ENCODE results near the gene TBL1Y. TPM values are rescaled to one million over a fixed set of nuclear protein-coding genes. Genes with fewer than 3 reads are reported as not detected.

The TBL1Y gene
- total and polyA plus RNA-seq, 2 of the 4 experiments (the other 2 are of a cell fraction), result not detected

DNA sequence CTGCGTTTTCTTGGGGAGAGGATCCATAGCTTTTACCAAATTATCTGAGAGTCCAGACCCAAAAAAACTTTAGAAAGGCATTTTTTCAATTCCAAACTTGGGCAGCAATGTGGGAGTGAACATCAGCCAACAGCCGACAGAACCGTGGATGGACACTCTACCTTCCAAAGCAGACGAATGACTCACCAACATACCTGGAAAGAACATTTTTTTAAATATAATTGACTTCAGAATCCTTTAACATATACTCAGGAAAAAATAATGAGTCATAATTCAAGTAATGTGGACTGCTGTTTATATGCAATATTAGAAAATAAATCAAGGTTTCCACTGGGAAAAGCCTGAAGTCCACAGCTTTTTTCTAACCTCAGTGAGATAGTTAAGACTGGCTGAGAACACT lies 211.7 kb downstream of the TBL1Y start:
- Histone ChIP-seq H4K20me1 (ENCODE audit: insufficient read depth, low read length) (no peaks in the 10 kb centered on the region), H4K8ac (ENCODE audit: low read depth in 2 of 2, low read length in 2 of 2) (no peak overlapping the region), H3K9me1 (ENCODE audit: insufficient read depth, low read length) (no peaks in the 10 kb centered on the region), H4K5ac (ENCODE audit: low read depth, low read length) (no peak overlapping the region), H3K9me3 (ENCODE audit: control insufficient read depth, insufficient read depth, low read length) (no peaks in the 10 kb centered on the region), H3K4ac (ENCODE audit: low read depth, low read length) (no peak overlapping the region), H3K4me2 (ENCODE audit: low read depth, low read length) (no peak overlapping the region), H3K9ac (ENCODE audit: low read depth, low read length) (no peak overlapping the region), H3K18ac (ENCODE audit: low read depth, low read length) (no peak overlapping the region), H2AK5ac (ENCODE audit: low read depth, low read length) (no peak overlapping the region), H3K14ac (replicated peaks; ENCODE audit: low read depth, low read length) (no peak overlapping the region), H2BK15ac (ENCODE audit: low read depth, low read length) (no peak overlapping the region), H2AK9ac (replicated peaks; ENCODE audit: low read depth, low read length, poor library complexity) (no peak overlapping the region), H3K79me1 (ENCODE audit: low read depth in 1 of 2, low read length in 2 of 2) (no peaks in the 10 kb centered on the region), H3K23ac (ENCODE audit: low read depth, low read length) (no peak overlapping the region), H3K36me3 (ENCODE audit: control insufficient read depth, insufficient read depth, low read length) (no peaks in the 10 kb centered on the region), H3K56ac (ENCODE audit: extremely low read depth, insufficient read depth, low read length) (no peak overlapping the region), H3K4me1 (ENCODE audit: control insufficient read depth, insufficient read depth, low read length) (no peaks in the 10 kb centered on the region), H3K27me3 (ENCODE audit: control insufficient read depth, insufficient read depth, low read length) (no peaks in the 10 kb centered on the region), H2BK120ac (ENCODE audit: low read depth, low read length) (no peak overlapping the region), H3K4me3 (ENCODE audit: insufficient read depth, low read depth, low read length) (no peak overlapping the region), H2AFZ (replicated peaks; ENCODE audit: low read length, poor library complexity) (no peak overlapping the region), H4K91ac (ENCODE audit: insufficient read depth, low read depth, low read length) (no peak overlapping the region), H3K27ac (ENCODE audit: insufficient read depth, low read length) (no peak overlapping the region), H2BK5ac (ENCODE audit: low read depth, low read length, poor library complexity, severe bottlenecking) (no peak overlapping the region), H2BK20ac (ENCODE audit: low read depth, low read length) (no peak overlapping the region)
- TF ChIP-seq MAZ (IDR thresholded peaks at IDR 0.05; ENCODE audit: borderline replicate concordance, low read depth, low read length) (no peak), FOS (IDR thresholded peaks at IDR 0.05; ENCODE audit: low read depth, low read length) (no peak), RCOR1 (IDR thresholded peaks at IDR 0.05; ENCODE audit: insufficient replicate concordance, low read length) (no peak), NFE2L2 (IDR thresholded peaks at IDR 0.05; ENCODE audit: low read depth, low read length) (no peak), RAD21 (IDR thresholded peaks at IDR 0.05; ENCODE audit: low read length) (no peak)
- TF ChIP-seq, protein P1, sequence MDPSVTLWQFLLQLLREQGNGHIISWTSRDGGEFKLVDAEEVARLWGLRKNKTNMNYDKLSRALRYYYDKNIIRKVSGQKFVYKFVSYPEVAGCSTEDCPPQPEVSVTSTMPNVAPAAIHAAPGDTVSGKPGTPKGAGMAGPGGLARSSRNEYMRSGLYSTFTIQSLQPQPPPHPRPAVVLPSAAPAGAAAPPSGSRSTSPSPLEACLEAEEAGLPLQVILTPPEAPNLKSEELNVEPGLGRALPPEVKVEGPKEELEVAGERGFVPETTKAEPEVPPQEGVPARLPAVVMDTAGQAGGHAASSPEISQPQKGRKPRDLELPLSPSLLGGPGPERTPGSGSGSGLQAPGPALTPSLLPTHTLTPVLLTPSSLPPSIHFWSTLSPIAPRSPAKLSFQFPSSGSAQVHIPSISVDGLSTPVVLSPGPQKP (IDR thresholded peaks at IDR 0.05; ENCODE audit: borderline replicate concordance, low read depth, low read length), result no peak
- no peak for DNase-seq
- CTCF ChIA-PET, result no interaction called here
- BruUV-seq (replicated peaks), result no TSS peak
- ATAC-seq (ENCODE audit: low read depth), result no peak
- in situ Hi-C loops (cut with MboI; ENCODE audit: low sequenced_read_pairs) (no loop called here), intact Hi-C loops (cut with micrococcal nuclease) (no loop called here), dilution Hi-C loops (cut with HindIII; ENCODE audit: low sequenced_read_pairs, unreplicated experiment) (no loop called here)
- POLR2A ChIA-PET (ENCODE audit: unreplicated experiment), result no interaction called here
- WGBS, 2 experiments (ENCODE audit: extremely low coverage in 2 of 2, insufficient read length in 1 of 2), result no CpG with 5 or more reads among the region's 4 CpGs

Measured in IMR-90 (cell line).